K562 (cell line): ENCODE data around the gene SLC6A7. TPM values are rescaled to one million over a fixed set of nuclear protein-coding genes. Genes with fewer than 3 reads are reported as not detected.

Source experiments
- ATAC-seq: fragments of 200-7000 bp; cut with Tn5 transposase; 3 replicates; pipeline ENCODE4 v1.9.1; 2020; ENCODE audit warnings: moderate library complexity
- BruUV-seq: library from RNA; stranded (reverse); fragments of 400-500 nt; replicated peaks from 2 replicates; lab custom pipeline; 2021; lab: Mats Ljungman, UMichigan
- CTCF ChIA-PET: fragments of 300-600 bp; formaldehyde crosslinking; extraction: SDS; loops from one replicate; lab custom pipeline; 2021; ENCODE audit warnings: low intra/inter-chr PET ratio; lab: Yijun Ruan, JAX
- POLR2A ChIA-PET: fragments of 300-600, 350-650 bp; sonication (Branson Sonifier 250); formaldehyde crosslinking; extraction: SDS; loops from one replicate; lab custom pipeline; 2021; ENCODE audit warnings: antibody characterized with exemption, inconsistent platforms; lab: Yijun Ruan, JAX
- DNase-seq, 4 experiments: peaks; one replicate each; pipeline versions ENCODE4 v3.0.0 to v3.0.0-alpha.2; 2011 to 2018; ENCODE audit warnings: low spot score in 3 of 4, mixed read lengths in 3 of 4; ENCODE audit errors: extremely low read depth in 1 of 4
- FAIRE-seq: peaks from 2 replicates; lab custom pipeline; 2011; peaks lifted over from hg19 to GRCh38; lab: Jason Lieb, UNC
- H2AFZ ChIP-seq: 2 replicates; pipeline ENCODE4 v1.6.0; 2011; ENCODE audit warnings: low read depth, low read length, control low read depth, inconsistent platforms
- H3K27ac ChIP-seq: fragments of 200-600 bp; 3 replicates; pipeline ENCODE4 v1.8.0; 2011; ENCODE audit warnings: low read depth, mild to moderate bottlenecking, control low read depth, inconsistent platforms, low read length, moderate library complexity, mixed read lengths; ENCODE audit errors: extremely low read depth
- H3K27me3 ChIP-seq, 2 experiments: fragments of 300-600 bp in 1 of 2; 2 replicates in 1 of 2; 3 replicates in 1 of 2; pipeline versions ENCODE4 v1.6.0 to v1.8.0; 2011; ENCODE audit warnings: inconsistent platforms in 2 of 2, low read length in 2 of 2, mild to moderate bottlenecking in 1 of 2, mixed read lengths in 1 of 2, moderate library complexity in 1 of 2; ENCODE audit not compliant: control insufficient read depth in 2 of 2, insufficient read depth in 2 of 2
- H3K36me3 ChIP-seq: fragments of 300-600 bp; 3 replicates; pipeline ENCODE4 v1.8.0; 2011; ENCODE audit warnings: mild to moderate bottlenecking, low read length, inconsistent platforms; ENCODE audit not compliant: control insufficient read depth, insufficient read depth
- H3K4me1 ChIP-seq, 2 experiments: fragments of 200-600 bp in 1 of 2; replicated peaks in 1 of 2; 2 replicates in 1 of 2; 3 replicates in 1 of 2; pipeline versions ENCODE4 v1.5.1 to v1.8.0; 2011; ENCODE audit warnings: inconsistent platforms in 2 of 2, low read length in 2 of 2, mild to moderate bottlenecking in 1 of 2, mixed read lengths in 1 of 2, moderate library complexity in 1 of 2; ENCODE audit not compliant: control insufficient read depth in 2 of 2, insufficient read depth in 2 of 2
- H3K4me2 ChIP-seq: 2 replicates; pipeline ENCODE4 v1.6.1; 2011; ENCODE audit warnings: low read length, control low read depth, inconsistent platforms, mixed read lengths; ENCODE audit not compliant: insufficient read depth
- H3K4me3 ChIP-seq: fragments of 200-600 bp; sonication (generic), shearing (Covaris generic); 2 replicates; pipeline ENCODE4 v1.5.1; 2016; ENCODE audit warnings: control low read depth, inconsistent platforms
- H3K79me2 ChIP-seq: fragments of 200-600 bp; 3 replicates; pipeline ENCODE4 v1.8.0; 2011; ENCODE audit warnings: low read length, inconsistent platforms; ENCODE audit not compliant: control insufficient read depth, insufficient read depth
- H3K9ac ChIP-seq, 2 experiments: 2 replicates each; pipeline versions ENCODE4 v1.6.0 to v1.6.1; 2011; ENCODE audit warnings: low read depth in 2 of 2, low read length in 2 of 2, control low read depth in 1 of 2, inconsistent platforms in 1 of 2, mild to moderate bottlenecking in 1 of 2, mixed read lengths in 1 of 2; ENCODE audit not compliant: insufficient read depth in 1 of 2
- H3K9me1 ChIP-seq: one replicate; pipeline ENCODE4 v1.6.0; 2011; ENCODE audit warnings: inconsistent platforms, mild to moderate bottlenecking, low read length, moderate library complexity; ENCODE audit not compliant: control insufficient read depth, insufficient read depth
- H3K9me3 ChIP-seq: replicated peaks from 2 replicates; pipeline ENCODE4 v1.5.1; 2011; ENCODE audit warnings: low read depth, low read length, inconsistent platforms; ENCODE audit not compliant: control insufficient read depth, insufficient read depth
- H4K20me1 ChIP-seq: replicated peaks from 2 replicates; pipeline ENCODE4 v1.6.1; 2011; ENCODE audit warnings: low read length, inconsistent platforms, mixed read lengths; ENCODE audit not compliant: control insufficient read depth, insufficient read depth
- ATF7 ChIP-seq: fragments of 450-650 bp; IDR thresholded peaks from 2 replicates; pipeline ENCODE4 v1.7.1; 2014; ENCODE audit warnings: mild to moderate bottlenecking, moderate library complexity
- CBFA2T2 ChIP-seq: fragments of 450-650 bp; conservative IDR thresholded peaks from 2 replicates; pipeline ENCODE4 v1.6.1; 2017; ENCODE audit warnings: mild to moderate bottlenecking
- CREM ChIP-seq: IDR thresholded peaks from 2 replicates; pipeline ENCODE4 v1.6.1; 2014; ENCODE audit warnings: antibody characterized with exemption, low read depth
- HDAC1 ChIP-seq, 2 experiments: fragments of 450-650 bp; IDR thresholded peaks; 2 replicates each; pipeline ENCODE4 v1.6.1; 2016 to 2017; ENCODE audit warnings: inconsistent platforms in 1 of 2, mild to moderate bottlenecking in 1 of 2, moderate library complexity in 1 of 2
- HEY1 ChIP-seq: fragments of 250-450 bp; sonication (Bioruptor Pico); IDR thresholded peaks from 2 replicates; pipeline ENCODE4 v1.5.0; 2020; ENCODE audit warnings: mild to moderate bottlenecking, moderate library complexity, borderline replicate concordance
- KDM4B ChIP-seq, 2 experiments: fragments of 450-650 bp in 1 of 2; sonication (generic) in 1 of 2; IDR thresholded peaks; 2 replicates each; pipeline ENCODE4 v1.6.1; 2016 to 2017; ENCODE audit warnings: borderline replicate concordance in 2 of 2, antibody characterized with exemption in 1 of 2, low read depth in 1 of 2, mild to moderate bottlenecking in 1 of 2
- NEUROD1 ChIP-seq: fragments of 150-350 bp; IDR thresholded peaks from 2 replicates; pipeline ENCODE4 v1.6.1; 2014; ENCODE audit warnings: borderline replicate concordance, low read length, low read depth; ENCODE audit not compliant: partially characterized antibody
- NFE2 ChIP-seq: IDR thresholded peaks from 2 replicates; pipeline ENCODE4 v1.6.1; 2014; ENCODE audit warnings: antibody characterized with exemption, low read depth
- NONO ChIP-seq, 2 experiments: fragments of 200-400 bp in 1 of 2; fragments of 450-650 bp in 1 of 2; formaldehyde crosslinking in 1 of 2; IDR thresholded peaks; 2 replicates each; pipeline ENCODE4 v1.6.1; 2017; ENCODE audit warnings: low read depth in 2 of 2, mild to moderate bottlenecking in 2 of 2, moderate library complexity in 2 of 2, low read length in 1 of 2
- RBM25 ChIP-seq: fragments of 200-400 bp; formaldehyde crosslinking; IDR thresholded peaks from 2 replicates; pipeline ENCODE4 v1.6.1; 2018; ENCODE audit warnings: low read length, low read depth, moderate library complexity; ENCODE audit not compliant: severe bottlenecking
- SRF ChIP-seq, 2 experiments: fragments of 250-450, 450-650 bp in 1 of 2; sonication (Bioruptor Pico) in 1 of 2; sonication (generic) in 1 of 2; formaldehyde crosslinking; IDR thresholded peaks; 2 replicates each; pipeline versions ENCODE4 v1.5.0 to v1.5.1; 2020 to 2022; ENCODE audit warnings: mild to moderate bottlenecking in 1 of 2, missing genetic modification reagents in 1 of 2
- SRSF3 ChIP-seq: fragments of 200-400 bp; formaldehyde crosslinking; IDR thresholded peaks from 2 replicates; pipeline ENCODE4 v1.6.1; 2016; ENCODE audit warnings: mild to moderate bottlenecking, low read length, moderate library complexity; ENCODE audit not compliant: insufficient read depth
- ZBTB26 ChIP-seq: fragments of 450-650 bp; formaldehyde crosslinking; IDR thresholded peaks from 2 replicates; pipeline ENCODE4 v1.4.0; 2022; ENCODE audit warnings: missing genetic modification characterization
- ZFX ChIP-seq: sonication (generic); formaldehyde crosslinking; IDR thresholded peaks from 2 replicates; pipeline ENCODE4 v1.8.0; 2022; ENCODE audit warnings: mild to moderate bottlenecking, missing genetic modification reagents, moderate library complexity
- WGBS: fragments of 100-300 bp; shearing (Covaris generic); methylation state at CpG from one replicate; pipeline ENCODE4 v1.1.6; 2016; ENCODE audit warnings: low coverage, mixed read lengths; ENCODE audit not compliant: insufficient coverage; ENCODE audit errors: missing lambda C conversion rate; 5-methylcytosine and 5-hydroxymethylcytosine counted together
- in situ Hi-C: fragments of 300-500 bp; cut with MboI; formaldehyde crosslinking; loops from 4 replicates; pipeline ENCODE4 v1.15.0; 2018; ENCODE audit warnings: inconsistent platforms, mixed read lengths
- intact Hi-C: fragments of 100-400 bp; cut with micrococcal nuclease; formaldehyde crosslinking; loops from 2 replicates; pipeline ENCODE4 v1.14.2; 2022
- polyA plus RNA-seq, 8 experiments: library from polyadenylated mRNA; depleted of rRNA in 4 of 8; stranded (reverse) in 5 of 8; unstranded in 3 of 8; fragments of >200 nt; fragmentation: Nextera tagmentation in 2 of 8; fragmentation: Illumina TruSeq in 1 of 8; extraction: Ambion mirVana in 2 of 8; extraction: Trizol in 1 of 8; gene quantifications; 2 replicates each; pipeline versions ENCODE4 v1.2.1 to v1.2.3, GENCODE V29; 2011 to 2014; ENCODE audit warnings: inconsistent platforms in 1 of 8, missing spikeins in 1 of 8
- total RNA-seq, 7 experiments: library from RNA; depleted of rRNA in 6 of 7; stranded (reverse); fragments of >200 nt in 6 of 7; fragmentation: Illumina TruSeq in 2 of 7; extraction: Trizol in 2 of 7; gene quantifications; 2 replicates each; pipeline versions ENCODE4 v1.2.1 to v1.2.3, GENCODE V29; 2011 to 2021; ENCODE audit warnings: low replicate concordance in 1 of 7
- TF ChIP-seq, protein P1 (sequence below): fragments of 450-650 bp; IDR thresholded peaks from 2 replicates; pipeline ENCODE4 v1.6.1; 2018; ENCODE audit not compliant: partially characterized antibody

The SLC6A7 gene
- total and polyA plus RNA-seq, 9 of the 15 experiments (the other 6 are each of a cell fraction or from before 2014, with no cell fraction given): not detected

DNA sequence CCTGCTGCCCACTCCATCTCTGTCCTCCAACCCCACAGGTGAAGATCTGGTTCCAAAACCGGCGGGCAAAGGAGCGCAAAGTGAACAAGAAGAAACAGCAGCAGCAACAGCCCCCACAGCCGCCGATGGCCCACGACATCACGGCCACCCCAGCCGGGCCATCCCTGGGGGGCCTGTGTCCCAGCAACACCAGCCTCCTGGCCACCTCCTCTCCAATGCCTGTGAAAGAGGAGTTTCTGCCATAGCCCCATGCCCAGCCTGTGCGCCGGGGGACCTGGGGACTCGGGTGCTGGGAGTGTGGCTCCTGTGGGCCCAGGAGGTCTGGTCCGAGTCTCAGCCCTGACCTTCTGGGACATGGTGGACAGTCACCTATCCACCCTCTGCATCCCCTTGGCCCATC lies 6.4 kb upstream of the SLC6A7 start:
- no peak for ATAC-seq

DNA sequence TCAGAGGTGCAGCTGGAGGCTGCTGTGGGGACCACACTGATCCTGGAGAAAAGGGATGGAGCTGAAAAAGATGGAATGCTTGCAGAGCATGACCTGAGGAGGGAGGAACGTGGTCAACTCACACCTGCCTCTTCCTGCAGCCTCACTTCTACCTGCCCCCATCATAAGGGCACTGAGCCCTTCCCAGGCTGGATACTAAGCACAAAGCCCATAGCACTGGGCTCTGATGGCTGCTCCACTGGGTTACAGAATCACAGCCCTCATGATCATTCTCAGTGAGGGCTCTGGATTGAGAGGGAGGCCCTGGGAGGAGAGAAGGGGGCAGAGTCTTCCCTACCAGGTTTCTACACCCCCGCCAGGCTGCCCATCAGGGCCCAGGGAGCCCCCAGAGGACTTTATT lies 5.9 kb upstream of the SLC6A7 start:
- FAIRE-seq: no peak
- H3K4me1 ChIP-seq: peaks cover 0 to 4% of the 10 kb centered on the region in 2 experiments; a peak in 2 of 5 replicates
- CTCF ChIA-PET: interaction anchor here (0.6 kb wide), 1 partner anchor 15 kb away, joined by 3 read pairs; no protein-coding TSS in a partner anchor
- no peaks in the 10 kb centered on the region for H3K36me3 ChIP-seq
- no peaks in the 10 kb centered on the region for H3K9me1 ChIP-seq
- peaks cover 14 to 66% of the 10 kb centered on the region in 2 experiments for H3K27me3 ChIP-seq
- POLR2A ChIA-PET: interaction anchor here (0.6 kb wide), 1 partner anchor 180 kb away, joined by 3 read pairs; no protein-coding TSS in a partner anchor
- no peak overlapping the region for H3K4me3 ChIP-seq
- in situ Hi-C loops: no loop called here
- H3K9me3 ChIP-seq: no peaks in the 10 kb centered on the region
- no peak for DNase-seq
- H4K20me1 ChIP-seq: 0 out of 2 replicates have a peak, but pooled peaks cover 3% of the 10 kb centered on the region
- no peak overlapping the region; a peak in 1 of 4 replicates for H3K9ac ChIP-seq
- H3K79me2 ChIP-seq: no peaks in the 10 kb centered on the region
- no peak overlapping the region for H3K4me2 ChIP-seq
- BruUV-seq: no TSS peak
- ATAC-seq: no peak
- H3K27ac ChIP-seq: no peak overlapping the region
- WGBS: 14% methylated on average over 2 of the region's 2 CpGs
- H2AFZ ChIP-seq: no peak overlapping the region
- intact Hi-C loops: no loop called here
- TF ChIP-seq ATF7: no peak
- TF ChIP-seq NEUROD1: no peak
- no peak for TF ChIP-seq HDAC1 (IDR thresholded peaks at IDR 0.05)
- TF ChIP-seq ZBTB26 (CRISPR knock-in tag): no peak
- no peak for TF ChIP-seq ZFX (CRISPR knock-in tag)
- no peak for TF ChIP-seq NFE2
- TF ChIP-seq SRF (CRISPR knock-in tag; IDR thresholded peaks at IDR 0.05): no peak
- TF ChIP-seq, protein P1, sequence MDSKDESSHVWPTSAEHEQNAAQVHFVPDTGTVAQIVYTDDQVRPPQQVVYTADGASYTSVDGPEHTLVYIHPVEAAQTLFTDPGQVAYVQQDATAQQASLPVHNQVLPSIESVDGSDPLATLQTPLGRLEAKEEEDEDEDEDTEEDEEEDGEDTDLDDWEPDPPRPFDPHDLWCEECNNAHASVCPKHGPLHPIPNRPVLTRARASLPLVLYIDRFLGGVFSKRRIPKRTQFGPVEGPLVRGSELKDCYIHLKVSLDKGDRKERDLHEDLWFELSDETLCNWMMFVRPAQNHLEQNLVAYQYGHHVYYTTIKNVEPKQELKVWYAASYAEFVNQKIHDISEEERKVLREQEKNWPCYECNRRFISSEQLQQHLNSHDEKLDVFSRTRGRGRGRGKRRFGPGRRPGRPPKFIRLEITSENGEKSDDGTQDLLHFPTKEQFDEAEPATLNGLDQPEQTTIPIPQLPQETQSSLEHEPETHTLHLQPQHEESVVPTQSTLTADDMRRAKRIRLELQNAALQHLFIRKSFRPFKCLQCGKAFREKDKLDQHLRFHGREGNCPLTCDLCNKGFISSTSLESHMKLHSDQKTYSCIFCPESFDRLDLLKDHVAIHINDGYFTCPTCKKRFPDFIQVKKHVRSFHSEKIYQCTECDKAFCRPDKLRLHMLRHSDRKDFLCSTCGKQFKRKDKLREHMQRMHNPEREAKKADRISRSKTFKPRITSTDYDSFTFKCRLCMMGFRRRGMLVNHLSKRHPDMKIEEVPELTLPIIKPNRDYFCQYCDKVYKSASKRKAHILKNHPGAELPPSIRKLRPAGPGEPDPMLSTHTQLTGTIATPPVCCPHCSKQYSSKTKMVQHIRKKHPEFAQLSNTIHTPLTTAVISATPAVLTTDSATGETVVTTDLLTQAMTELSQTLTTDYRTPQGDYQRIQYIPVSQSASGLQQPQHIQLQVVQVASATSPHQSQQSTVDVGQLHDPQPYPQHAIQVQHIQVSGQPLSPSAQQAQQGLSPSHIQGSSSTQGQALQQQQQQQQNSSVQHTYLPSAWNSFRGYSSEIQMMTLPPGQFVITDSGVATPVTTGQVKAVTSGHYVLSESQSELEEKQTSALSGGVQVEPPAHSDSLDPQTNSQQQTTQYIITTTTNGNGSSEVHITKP: no peak

More for the DNA sequence above, 6.4 kb upstream of the SLC6A7 start:
- H3K9me3 ChIP-seq: no peaks in the 10 kb centered on the region
- intact Hi-C loops: no loop called here
- no peaks in the 10 kb centered on the region for H3K9me1 ChIP-seq
- no peak overlapping the region for H3K27ac ChIP-seq
- no peak overlapping the region for H3K4me3 ChIP-seq
- BruUV-seq: no TSS peak
- H3K36me3 ChIP-seq: no peaks in the 10 kb centered on the region
- POLR2A ChIA-PET: interaction anchor here (0.6 kb wide), 1 partner anchor 179 kb away, joined by 3 read pairs; no protein-coding TSS in a partner anchor
- H3K9ac ChIP-seq: no peak overlapping the region
- no peaks in the 10 kb centered on the region for H3K79me2 ChIP-seq
- peaks cover 0 to 4% of the 10 kb centered on the region in 2 experiments; a peak in 2 of 5 replicates for H3K4me1 ChIP-seq
- CTCF ChIA-PET: interaction anchor here (0.6 kb wide), 1 partner anchor 15 kb away, joined by 3 read pairs; no protein-coding TSS in a partner anchor
- no peak for DNase-seq
- FAIRE-seq: no peak
- 9% methylated on average over 12 of the region's 12 CpGs for WGBS
- no peak overlapping the region for H3K4me2 ChIP-seq
- no peak for TF ChIP-seq KDM4B (IDR thresholded peaks at IDR 0.05; ENCODE audit: borderline replicate concordance in 2 of 2, low read depth in 1 of 2)
- TF ChIP-seq RBM25: no peak
- no peak for TF ChIP-seq CREM
- no peak for TF ChIP-seq CBFA2T2
- TF ChIP-seq SRSF3: no peak
- TF ChIP-seq NONO (IDR thresholded peaks at IDR 0.05; ENCODE audit: low read depth in 2 of 2, low read length in 1 of 2): no peak
- TF ChIP-seq HEY1: no peak
- in situ Hi-C loops: no loop called here
- H2AFZ ChIP-seq: no peak overlapping the region
- H4K20me1 ChIP-seq: 0 out of 2 replicates have a peak, but pooled peaks cover 3% of the 10 kb centered on the region
- peaks cover 14 to 61% of the 10 kb centered on the region in 2 experiments for H3K27me3 ChIP-seq
